ENCODE data around the gene MOB2. TPM values are rescaled to one million over a fixed set of nuclear protein-coding genes. Genes with fewer than 3 reads are reported as not detected.

Gene MOB2
- total RNA-seq, 1 donor from 2014 or later: 38.2 TPM

DNA sequence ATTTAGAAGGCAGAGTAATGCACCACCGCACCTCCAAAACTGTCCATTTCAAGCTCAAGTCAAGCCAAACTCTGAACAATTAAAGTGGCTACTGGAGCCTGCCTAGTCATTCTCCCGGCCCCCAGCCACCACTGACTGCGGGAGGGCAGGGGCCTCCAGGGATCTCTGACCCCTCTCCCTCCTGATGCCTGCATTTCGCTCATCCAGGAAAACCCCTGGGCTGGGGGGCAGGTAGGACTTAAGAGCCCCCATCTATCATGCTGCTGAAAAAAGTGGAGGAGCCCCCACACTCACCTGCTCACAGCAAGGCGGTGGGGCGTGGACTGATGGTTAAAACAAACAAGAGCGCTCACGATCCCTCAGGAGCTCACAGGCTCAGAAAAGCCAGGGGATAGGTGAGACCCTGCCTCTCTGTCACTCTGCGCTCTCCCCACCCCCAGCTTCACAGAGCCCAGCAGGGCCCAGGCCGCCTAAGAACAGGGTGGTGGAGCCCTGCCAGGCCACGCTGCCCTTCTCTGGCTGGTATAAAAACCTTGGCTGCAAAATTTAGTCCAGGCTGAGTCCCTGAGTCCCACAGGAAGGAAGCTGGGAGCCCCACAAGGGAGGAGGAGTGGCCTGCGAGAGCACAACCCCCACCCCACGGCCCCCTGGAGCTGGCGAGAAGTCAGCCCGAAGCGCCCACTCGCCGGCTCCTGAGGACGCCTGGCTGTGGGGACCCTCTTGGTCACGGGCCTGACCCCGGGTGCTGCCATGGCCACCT lies 21.0 kb upstream of the MOB2 start:
- Histone ChIP-seq H3K4me3 (ENCODE audit: low read depth, low read length) (no peak overlapping the region), H3K36me3 (ENCODE audit: control insufficient read depth, insufficient read depth, low read length) (peaks cover 1% of the 10 kb centered on the region), H3K27me3 (ENCODE audit: control insufficient read depth, insufficient read depth, low read length) (no peaks in the 10 kb centered on the region)
- TF ChIP-seq, protein P1, sequence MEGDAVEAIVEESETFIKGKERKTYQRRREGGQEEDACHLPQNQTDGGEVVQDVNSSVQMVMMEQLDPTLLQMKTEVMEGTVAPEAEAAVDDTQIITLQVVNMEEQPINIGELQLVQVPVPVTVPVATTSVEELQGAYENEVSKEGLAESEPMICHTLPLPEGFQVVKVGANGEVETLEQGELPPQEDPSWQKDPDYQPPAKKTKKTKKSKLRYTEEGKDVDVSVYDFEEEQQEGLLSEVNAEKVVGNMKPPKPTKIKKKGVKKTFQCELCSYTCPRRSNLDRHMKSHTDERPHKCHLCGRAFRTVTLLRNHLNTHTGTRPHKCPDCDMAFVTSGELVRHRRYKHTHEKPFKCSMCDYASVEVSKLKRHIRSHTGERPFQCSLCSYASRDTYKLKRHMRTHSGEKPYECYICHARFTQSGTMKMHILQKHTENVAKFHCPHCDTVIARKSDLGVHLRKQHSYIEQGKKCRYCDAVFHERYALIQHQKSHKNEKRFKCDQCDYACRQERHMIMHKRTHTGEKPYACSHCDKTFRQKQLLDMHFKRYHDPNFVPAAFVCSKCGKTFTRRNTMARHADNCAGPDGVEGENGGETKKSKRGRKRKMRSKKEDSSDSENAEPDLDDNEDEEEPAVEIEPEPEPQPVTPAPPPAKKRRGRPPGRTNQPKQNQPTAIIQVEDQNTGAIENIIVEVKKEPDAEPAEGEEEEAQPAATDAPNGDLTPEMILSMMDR (IDR thresholded peaks at IDR 0.05; ENCODE audit: insufficient read depth, low read length, severe bottlenecking): no peak
- FAIRE-seq (no peak), DNase-seq (ENCODE audit: low read depth) (no peak)

DNA sequence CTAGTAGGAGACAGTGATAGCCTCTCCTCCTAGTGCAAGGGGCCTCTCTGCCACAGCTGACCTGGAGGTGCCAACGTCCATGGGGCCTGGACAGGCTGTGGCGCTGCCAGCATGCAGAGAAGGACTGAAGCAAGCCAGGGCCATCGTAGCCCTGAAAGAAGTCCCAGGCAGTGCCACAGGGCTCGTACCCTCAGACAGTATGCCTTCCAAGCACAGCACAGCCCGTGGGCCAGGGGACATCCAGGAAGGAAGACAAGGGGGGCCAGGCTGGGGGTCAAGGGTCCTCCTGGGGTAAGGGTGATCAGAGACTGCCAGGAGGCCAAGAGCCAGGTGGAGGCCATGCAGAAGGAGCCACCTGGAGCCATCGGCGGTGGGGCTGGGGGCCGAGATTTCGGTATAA lies 20.4 kb upstream of the MOB2 start:
- FAIRE-seq (no peak), DNase-seq (ENCODE audit: low read depth) (no peak)
- Histone ChIP-seq H3K27me3 (ENCODE audit: control insufficient read depth, insufficient read depth, low read length) (no peaks in the 10 kb centered on the region), H3K4me3 (ENCODE audit: low read depth, low read length) (no peak overlapping the region), H3K36me3 (ENCODE audit: control insufficient read depth, insufficient read depth, low read length) (peaks cover 1% of the 10 kb centered on the region)
- TF ChIP-seq, protein P1 (IDR thresholded peaks at IDR 0.05; ENCODE audit: insufficient read depth, low read length, severe bottlenecking): no peak

DNA sequence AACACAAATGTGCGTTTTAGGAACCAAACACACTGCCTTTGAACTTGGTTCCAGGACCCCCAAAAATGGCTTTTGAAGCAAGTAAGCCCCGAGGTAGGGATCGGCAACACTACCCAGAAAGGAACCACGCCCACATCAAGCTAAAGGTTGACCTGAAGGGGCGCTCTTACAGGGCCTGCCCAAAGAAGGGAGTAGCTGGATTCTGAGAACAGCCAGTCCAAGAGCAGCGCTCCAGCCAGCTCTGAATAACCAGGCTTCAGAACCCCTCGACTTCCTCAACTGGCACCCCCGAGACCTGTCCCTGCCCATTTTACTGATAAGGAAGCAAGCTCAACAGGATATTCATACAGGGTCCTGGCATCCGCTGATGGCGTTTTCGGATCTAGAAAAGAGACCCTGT lies 18.9 kb upstream of the MOB2 start:
- FAIRE-seq (no peak), DNase-seq (ENCODE audit: low read depth) (no peak)
- Histone ChIP-seq H3K4me3 (ENCODE audit: low read depth, low read length) (no peak overlapping the region), H3K27me3 (ENCODE audit: control insufficient read depth, insufficient read depth, low read length) (no peaks in the 10 kb centered on the region), H3K36me3 (ENCODE audit: control insufficient read depth, insufficient read depth, low read length) (peaks cover 1% of the 10 kb centered on the region)
- TF ChIP-seq, protein P1 (IDR thresholded peaks at IDR 0.05; ENCODE audit: insufficient read depth, low read length, severe bottlenecking): no peak

DNA sequence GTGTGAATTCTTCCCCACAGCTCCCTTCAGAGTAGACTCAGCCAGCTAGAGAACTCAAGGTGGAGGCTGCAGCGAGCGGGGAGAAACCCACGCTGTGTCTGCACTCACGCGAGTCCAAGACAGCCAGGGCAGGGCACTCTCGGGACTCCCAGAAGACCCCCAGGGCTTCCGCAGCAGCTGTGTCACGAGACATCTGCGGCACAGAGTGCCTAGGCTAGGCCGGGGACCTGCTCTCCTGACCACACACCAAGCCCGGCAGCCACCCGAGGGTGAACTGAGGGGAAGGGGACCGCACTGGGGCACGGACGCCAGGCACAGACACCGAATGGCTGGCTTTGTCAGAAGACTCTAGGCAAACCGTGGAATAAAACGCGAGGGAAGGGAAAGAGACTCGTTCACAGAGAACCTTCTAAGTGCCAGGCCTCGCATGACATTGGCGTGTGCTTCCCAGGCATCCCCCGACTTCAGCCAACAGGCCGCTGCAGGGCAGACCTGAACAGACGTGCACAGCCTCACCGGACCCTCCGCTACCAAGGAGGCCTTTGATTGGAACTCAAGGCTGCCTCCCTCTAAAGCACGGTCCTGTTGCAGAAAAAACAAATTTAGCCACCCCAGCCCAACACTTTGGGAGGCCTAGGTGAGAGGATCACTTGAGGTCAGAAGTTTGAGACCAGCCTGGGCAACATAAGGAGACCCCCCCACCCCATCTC lies 18.2 kb upstream of the MOB2 start:
- TF ChIP-seq, protein P1 (IDR thresholded peaks at IDR 0.05; ENCODE audit: insufficient read depth, low read length, severe bottlenecking): no peak
- Histone ChIP-seq H3K4me3 (ENCODE audit: low read depth, low read length) (no peak overlapping the region), H3K36me3 (ENCODE audit: control insufficient read depth, insufficient read depth, low read length) (peaks cover 1% of the 10 kb centered on the region), H3K27me3 (ENCODE audit: control insufficient read depth, insufficient read depth, low read length) (no peaks in the 10 kb centered on the region)
- DNase-seq (ENCODE audit: low read depth): no peak
- peak; percentile 72 for FAIRE-seq

DNA sequence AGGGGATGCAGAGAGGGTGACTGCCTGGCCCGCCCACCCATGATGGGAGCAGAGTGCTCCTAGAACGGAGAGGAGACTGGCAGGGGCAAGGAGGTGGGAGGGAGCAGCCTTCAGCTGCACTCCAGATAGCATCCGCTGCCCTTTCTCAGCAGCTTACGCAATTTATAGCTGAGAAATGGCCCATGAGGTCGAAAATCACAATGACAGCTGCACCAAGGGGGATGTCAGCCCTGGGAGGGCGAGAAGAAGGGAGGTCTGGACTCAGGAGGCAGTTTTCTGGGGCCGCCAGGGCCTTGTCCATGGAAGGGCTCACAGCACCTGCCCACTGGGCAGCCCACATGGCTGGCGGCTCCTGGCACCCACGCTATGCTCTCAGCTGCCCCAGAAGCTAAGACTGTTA lies 17.6 kb upstream of the MOB2 start:
- FAIRE-seq: no peak
- DNase-seq (ENCODE audit: low read depth): no peak
- no peaks in the 10 kb centered on the region for H3K27me3 ChIP-seq (ENCODE audit: control insufficient read depth, insufficient read depth, low read length)
- no peak overlapping the region for H3K4me3 ChIP-seq (ENCODE audit: low read depth, low read length)
- peaks cover 4% of the 10 kb centered on the region for H3K36me3 ChIP-seq (ENCODE audit: control insufficient read depth, insufficient read depth, low read length)
- TF ChIP-seq, protein P1 (IDR thresholded peaks at IDR 0.05; ENCODE audit: insufficient read depth, low read length, severe bottlenecking): no peak
